Ishikawa (cell line): ENCODE results near the gene REPS1.

ENCODE experiments used
- CREB1 ChIP-seq: IDR thresholded peaks from 2 replicates; pipeline ENCODE4 v1.6.1; 2012; ENCODE audit warnings: low read depth
- TF ChIP-seq, protein P1 (sequence below): IDR thresholded peaks from 2 replicates; pipeline ENCODE4 v1.6.1; 2012

DNA sequence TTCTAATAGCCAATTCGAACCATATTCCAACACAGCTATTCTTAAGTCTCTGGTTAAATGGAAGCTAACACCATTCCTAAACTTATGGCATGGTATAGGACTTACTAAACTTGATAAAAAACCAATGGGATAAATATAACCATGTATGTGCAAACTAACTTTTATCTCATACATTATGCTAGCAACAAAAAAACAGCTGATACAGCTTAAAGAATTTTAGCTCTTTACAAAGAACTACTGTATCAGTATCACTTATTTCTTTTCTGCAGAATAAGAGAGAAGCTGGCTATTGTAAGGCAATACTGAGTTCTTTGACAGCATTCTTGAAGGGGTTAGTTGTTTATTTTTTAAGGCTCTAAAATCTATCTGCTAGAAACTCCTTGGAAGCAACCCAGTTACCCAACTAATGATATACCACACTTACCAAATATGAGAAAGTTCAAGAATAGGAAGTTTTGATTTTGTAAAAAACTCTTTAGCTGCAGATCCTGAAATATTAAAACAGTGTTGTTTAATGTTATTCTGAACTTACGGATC, 44.9 kb downstream of the REPS1 start:
- TF ChIP-seq, protein P1, sequence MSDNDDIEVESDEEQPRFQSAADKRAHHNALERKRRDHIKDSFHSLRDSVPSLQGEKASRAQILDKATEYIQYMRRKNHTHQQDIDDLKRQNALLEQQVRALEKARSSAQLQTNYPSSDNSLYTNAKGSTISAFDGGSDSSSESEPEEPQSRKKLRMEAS: no peak
- no peak for TF ChIP-seq CREB1
